Muscle of leg (tissue), 11 donors: Measurements from ENCODE around the gene MAP2K2. TPM values are rescaled to one million over a fixed set of nuclear protein-coding genes. Genes with fewer than 3 reads are reported as not detected.

Experiments
- DNase-seq: peaks from one replicate; pipeline ENCODE4 v3.0.0; 2013
- H3K27ac ChIP-seq: one replicate; pipeline ENCODE4 v1.5.1; 2013; ENCODE audit warnings: mild to moderate bottlenecking, low read length, control low read depth
- H3K27me3 ChIP-seq: one replicate; pipeline ENCODE4 v1.6.1; 2013; ENCODE audit warnings: low read length; ENCODE audit not compliant: control insufficient read depth, insufficient read depth
- H3K36me3 ChIP-seq: one replicate; pipeline ENCODE4 v1.6.1; 2013; ENCODE audit warnings: low read length; ENCODE audit not compliant: control insufficient read depth, insufficient read depth
- H3K4me1 ChIP-seq: one replicate; pipeline ENCODE4 v1.6.1; 2013; ENCODE audit warnings: low read length; ENCODE audit not compliant: control insufficient read depth, insufficient read depth
- H3K4me3 ChIP-seq: one replicate; pipeline ENCODE4 v1.5.1; 2013; ENCODE audit warnings: low read length, control low read depth
- H3K9me3 ChIP-seq: replicated peaks from 2 replicates; pipeline ENCODE4 v1.6.1; 2013; ENCODE audit warnings: low read depth, low read length; ENCODE audit not compliant: control insufficient read depth
- WGBS: methylation state at CpG from one replicate; pipeline ENCODE4 v1.1.5; 2013; ENCODE audit warnings: missing lambda C conversion rate; ENCODE audit not compliant: insufficient coverage; 5-methylcytosine and 5-hydroxymethylcytosine counted together
- polyA plus RNA-seq, 8 donors: library from polyadenylated mRNA; unstranded; fragments of 120-200 nt; gene quantifications; one replicate each; pipeline versions ENCODE4 v1.2.1 to v1.2.3, GENCODE V29; 2013; ENCODE audit warnings: inconsistent platforms in 1 of 8, low replicate concordance in 1 of 8; ENCODE audit not compliant: insufficient read length in 8 of 8, insufficient read depth in 1 of 8
- total RNA-seq: library from RNA; stranded (reverse); fragments of 120-200 nt; gene quantifications from one replicate; pipeline ENCODE4 v1.2.4, GENCODE V29; 2013

MAP2K2 gene
- total and polyA plus RNA-seq, 9 donors = 97.0 to 137 (median 117) TPM

DNA sequence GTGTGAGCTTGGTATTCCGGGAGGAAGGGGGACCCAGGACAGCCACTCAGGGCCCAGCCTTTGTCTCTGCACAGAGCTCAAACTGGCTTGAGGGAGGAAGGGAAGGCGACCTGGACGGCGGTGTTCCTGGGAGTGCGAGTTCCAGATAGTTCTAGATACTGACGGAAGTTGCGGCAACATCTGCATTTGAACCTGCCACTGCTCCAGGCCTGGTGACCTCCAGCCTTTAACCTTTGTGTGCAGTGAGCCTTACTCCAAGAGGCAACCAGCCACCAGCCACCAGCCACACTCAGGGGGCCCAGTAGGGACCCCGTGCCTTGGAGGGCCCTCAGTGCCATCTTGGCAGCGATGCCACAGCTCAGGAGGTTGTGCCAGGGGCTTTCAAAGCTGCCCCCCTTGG lies 41.8 kb downstream of the MAP2K2 start:
- WGBS = 73% methylated on average over 5 of the region's 9 CpGs
- DNase-seq = no peak
- Histone ChIP-seq H3K36me3 (no peaks in the 10 kb centered on the region), H3K9me3 (no peaks in the 10 kb centered on the region), H3K27ac (no peak overlapping the region), H3K27me3 (peaks cover 2% of the 10 kb centered on the region), H3K4me1 (peaks cover 24% of the 10 kb centered on the region), H3K4me3 (no peak overlapping the region)

GRCh38 chr19:4081441-4082129 lies 42.3 kb downstream of the MAP2K2 start:
- peaks cover 2% of the 10 kb centered on the region for H3K27me3 ChIP-seq
- no peak for DNase-seq
- H3K9me3 ChIP-seq = no peaks in the 10 kb centered on the region
- H3K36me3 ChIP-seq = no peaks in the 10 kb centered on the region
- H3K4me1 ChIP-seq = peaks cover 26% of the 10 kb centered on the region
- H3K27ac ChIP-seq = no peak overlapping the region
- 5% methylated on average over 1 of the region's 2 CpGs for WGBS
- H3K4me3 ChIP-seq = no peak overlapping the region

DNA sequence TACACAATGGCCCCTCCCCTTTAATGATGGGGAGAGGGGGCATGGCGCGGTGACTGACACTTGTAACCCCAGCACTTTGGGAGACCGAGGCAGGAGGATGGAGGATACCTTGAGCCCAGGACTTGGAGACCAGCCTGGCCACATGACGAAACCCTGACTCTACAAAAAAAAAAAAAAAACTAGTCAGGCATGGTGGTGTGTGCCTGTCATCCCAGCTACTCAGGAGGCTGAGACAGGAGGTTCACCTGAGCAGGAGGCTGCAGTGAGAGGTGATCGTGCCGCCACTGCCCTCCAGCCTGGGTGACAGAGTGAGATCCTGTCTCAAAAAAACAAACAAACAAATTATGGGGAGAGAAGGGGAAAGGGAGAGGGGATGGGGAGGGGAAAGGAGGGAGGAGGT lies 43.4 kb downstream of the MAP2K2 start:
- DNase-seq = no peak
- peaks cover 2% of the 10 kb centered on the region for H3K27me3 ChIP-seq
- no peaks in the 10 kb centered on the region for H3K36me3 ChIP-seq
- H3K27ac ChIP-seq = no peak overlapping the region
- H3K4me1 ChIP-seq = peaks cover 26% of the 10 kb centered on the region
- no CpG with 5 or more reads among the region's 6 CpGs for WGBS
- no peaks in the 10 kb centered on the region for H3K9me3 ChIP-seq
- no peak overlapping the region for H3K4me3 ChIP-seq

GRCh38 chr19:4077800-4078684 lies 45.9 kb downstream of the MAP2K2 start:
- H3K9me3 ChIP-seq = no peaks in the 10 kb centered on the region
- DNase-seq = peak; percentile 86
- H3K4me1 ChIP-seq = peaks cover 16% of the 10 kb centered on the region
- H3K27me3 ChIP-seq = peaks cover 2% of the 10 kb centered on the region
- no peaks in the 10 kb centered on the region for H3K36me3 ChIP-seq
- 5% methylated on average over 13 of the region's 33 CpGs for WGBS
- H3K4me3 ChIP-seq = peak overlapping the region; percentile 48
- H3K27ac ChIP-seq = peak overlapping the region; percentile 45

DNA sequence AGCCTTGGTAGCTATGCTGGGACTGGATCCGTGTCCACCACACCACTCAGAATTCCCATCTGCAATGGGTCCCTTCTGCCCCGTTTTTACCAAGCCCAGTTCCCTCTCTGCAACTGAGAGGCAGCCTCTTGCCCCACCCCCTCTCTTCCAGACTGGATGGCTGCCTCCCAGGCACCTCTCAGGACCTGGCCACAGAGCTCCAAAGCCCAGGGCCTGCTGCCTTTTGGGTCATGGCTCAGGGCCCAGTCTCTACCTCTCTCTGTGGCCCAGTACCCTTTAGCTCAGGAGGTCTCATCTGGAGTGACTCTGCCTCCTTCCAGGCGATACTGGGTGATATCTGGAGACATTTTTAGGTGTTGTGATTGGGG lies 46.9 kb downstream of the MAP2K2 start:
- no peaks in the 10 kb centered on the region for H3K36me3 ChIP-seq
- H3K27me3 ChIP-seq = peaks cover 2% of the 10 kb centered on the region
- peak; percentile 7 for DNase-seq
- H3K9me3 ChIP-seq = no peaks in the 10 kb centered on the region
- peaks cover 16% of the 10 kb centered on the region for H3K4me1 ChIP-seq
- H3K27ac ChIP-seq = no peak overlapping the region
- no peak overlapping the region for H3K4me3 ChIP-seq
- WGBS = 95% methylated on average over 2 of the region's 3 CpGs

DNA sequence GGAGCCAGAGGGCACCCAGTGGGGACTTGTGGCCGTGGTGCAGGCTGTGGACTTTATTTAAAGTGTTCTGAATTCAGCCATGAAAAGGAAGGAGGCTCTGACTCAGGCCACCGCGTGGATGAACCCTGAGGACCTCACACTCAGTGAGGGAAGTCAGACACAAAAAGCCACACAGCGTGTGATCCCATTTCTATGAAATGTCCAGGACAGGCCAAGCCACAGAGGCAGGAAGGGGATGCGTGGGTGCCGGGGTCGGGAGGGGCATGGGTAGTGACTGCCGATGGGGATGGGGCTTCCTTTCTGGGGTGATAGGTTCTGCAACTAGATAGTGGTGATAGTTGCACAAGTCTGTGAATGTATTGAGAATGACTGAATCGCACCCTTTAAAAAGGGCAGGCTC lies 48.5 kb downstream of the MAP2K2 start:
- H3K4me3 ChIP-seq = no peak overlapping the region
- peaks cover 16% of the 10 kb centered on the region for H3K4me1 ChIP-seq
- WGBS = 72% methylated on average over 8 of the region's 9 CpGs
- DNase-seq = no peak
- H3K27ac ChIP-seq = no peak overlapping the region
- H3K27me3 ChIP-seq = peaks cover 2% of the 10 kb centered on the region
- H3K36me3 ChIP-seq = no peaks in the 10 kb centered on the region
- H3K9me3 ChIP-seq = no peaks in the 10 kb centered on the region

DNA sequence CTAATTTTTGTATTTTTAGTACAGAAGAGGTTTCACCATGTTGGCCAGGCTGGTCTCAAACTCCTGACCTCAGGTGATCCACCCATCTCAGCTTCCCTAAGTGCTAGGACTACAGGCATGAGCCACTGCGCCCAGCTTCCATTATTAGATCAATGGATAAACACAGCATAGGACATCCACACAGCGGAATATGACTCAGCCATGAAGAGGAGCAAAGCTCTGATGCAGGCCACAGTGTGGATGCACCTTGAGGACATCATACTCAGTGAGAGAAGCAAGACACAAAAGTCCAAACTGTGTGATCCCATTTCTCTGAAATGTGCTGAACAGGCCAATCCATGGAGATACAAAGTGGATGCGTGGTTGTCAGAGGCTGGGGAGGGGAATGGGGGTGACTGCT lies 52.3 kb downstream of the MAP2K2 start:
- DNase-seq = no peak
- 100% methylated on average over 2 of the region's 3 CpGs for WGBS
- H3K27me3 ChIP-seq = peaks cover 6% of the 10 kb centered on the region

GRCh38 chr19:4069331-4069959 lies 54.5 kb downstream of the MAP2K2 start:
- Histone ChIP-seq H3K36me3 (no peaks in the 10 kb centered on the region), H3K27ac (no peak overlapping the region), H3K4me3 (no peak overlapping the region), H3K4me1 (peaks cover 12% of the 10 kb centered on the region), H3K27me3 (peaks cover 6% of the 10 kb centered on the region), H3K9me3 (no peaks in the 10 kb centered on the region)
- 48% methylated on average over 5 of the region's 12 CpGs for WGBS
- no peak for DNase-seq

More for the DNA sequence above, 52.3 kb downstream of the MAP2K2 start:
- H3K4me1 ChIP-seq = peaks cover 9% of the 10 kb centered on the region
- no peaks in the 10 kb centered on the region for H3K9me3 ChIP-seq
- no peak overlapping the region for H3K27ac ChIP-seq
- no peaks in the 10 kb centered on the region for H3K36me3 ChIP-seq
- no peak overlapping the region for H3K4me3 ChIP-seq

DNA sequence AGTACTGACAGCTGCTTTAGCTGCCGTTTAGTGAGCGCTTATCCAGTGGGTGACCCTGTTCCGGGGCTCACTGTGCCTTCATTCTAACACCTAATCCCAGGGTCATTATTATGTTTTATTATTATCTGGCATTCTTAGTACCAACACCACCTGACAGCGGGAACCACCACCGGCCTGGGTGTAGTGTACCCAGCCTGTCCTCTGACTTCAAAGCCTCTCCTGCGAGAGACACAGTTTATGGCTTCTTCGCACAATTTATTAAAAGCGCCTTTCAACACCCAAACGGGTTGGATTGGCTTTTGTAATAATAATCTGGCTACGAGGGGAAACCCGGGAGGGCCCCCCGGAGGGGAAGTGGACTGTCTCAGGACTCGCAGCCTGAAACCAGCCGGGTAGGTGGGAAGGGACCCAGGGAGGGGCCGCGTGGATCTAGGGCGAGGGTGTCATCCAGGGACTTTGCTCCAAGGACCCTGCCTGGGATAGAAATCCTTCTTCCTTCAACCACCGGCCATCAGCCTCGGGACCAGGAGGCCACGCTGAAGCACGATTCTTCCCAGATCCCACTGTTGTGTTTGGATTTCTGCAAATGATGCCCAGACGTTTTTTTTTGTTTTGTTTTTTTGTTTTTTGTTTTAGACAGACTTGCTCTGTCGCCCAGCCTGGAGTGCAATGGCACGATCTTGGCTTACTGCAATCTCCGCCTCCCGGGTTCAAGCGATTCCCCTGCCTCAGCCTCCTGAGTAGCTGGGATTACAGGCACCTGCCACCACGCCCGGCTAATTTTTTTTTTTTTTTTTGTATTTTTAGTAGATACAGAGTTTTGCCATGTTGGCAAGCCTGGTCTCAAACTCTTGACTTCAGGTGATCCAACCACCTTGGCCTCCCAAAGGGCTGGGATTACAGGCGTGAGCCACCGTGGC lies 55.6 kb downstream of the MAP2K2 start:
- Histone ChIP-seq H3K36me3 (peaks cover 2% of the 10 kb centered on the region), H3K4me1 (peaks cover 23% of the 10 kb centered on the region), H3K27me3 (peaks cover 6% of the 10 kb centered on the region), H3K27ac (peak overlapping the region; percentile 74), H3K4me3 (peak overlapping the region; percentile 58), H3K9me3 (no peaks in the 10 kb centered on the region)
- 0% methylated on average over 5 of the region's 31 CpGs for WGBS
- peak; percentile 13 for DNase-seq
